SK-N-MC (cell line): ENCODE results near the gene FETUB.

Source experiments
- DNase-seq: peaks from one replicate; pipeline ENCODE4 v3.0.0-alpha.2; 2011; ENCODE audit warnings: low read depth, low spot score
- H3K27ac ChIP-seq: fragments of 200-600 bp; sonication (generic); 2 replicates; pipeline ENCODE4 v1.5.1; 2016; ENCODE audit warnings: mixed run types
- H3K36me3 ChIP-seq: fragments of 200-600 bp; sonication (generic); 2 replicates; pipeline ENCODE4 v1.6.1; 2017; ENCODE audit warnings: antibody characterized with exemption, low read length, mixed read lengths; ENCODE audit not compliant: insufficient read depth
- H3K4me3 ChIP-seq: fragments of 200-600 bp; sonication (generic); 2 replicates; pipeline ENCODE4 v1.5.1; 2016
- H3K9ac ChIP-seq: fragments of 200-600 bp; sonication (generic); 2 replicates; pipeline ENCODE4 v1.8.0; 2017; ENCODE audit warnings: mixed run types, mixed read lengths; ENCODE audit not compliant: insufficient read length
- H3K9me3 ChIP-seq: fragments of 200-600 bp; sonication (generic); 2 replicates; pipeline ENCODE4 v1.6.1; 2017; ENCODE audit warnings: low read depth, mild to moderate bottlenecking, antibody characterized with exemption, low read length, moderate library complexity, mixed read lengths
- EZH2 ChIP-seq: fragments of 200-600 bp; sonication (generic); IDR thresholded peaks from one replicate; pipeline ENCODE4 v1.6.1; 2017; ENCODE audit warnings: antibody characterized with exemption
- FOXP2 ChIP-seq: optimal IDR thresholded peaks from 2 replicates; pipeline ENCODE3; 2011; ENCODE audit warnings: mild to moderate bottlenecking, moderate library complexity; ENCODE audit not compliant: insufficient read depth; ENCODE audit errors: extremely low read length, control extremely low read depth
- POLR2AphosphoS5 ChIP-seq: IDR thresholded peaks from 2 replicates; pipeline ENCODE4 v1.6.1; 2012; ENCODE audit warnings: mild to moderate bottlenecking, low read depth, low read length, borderline replicate concordance

The FETUB gene

GRCh38 chr3:186617036-186617946, 22.9 kb upstream of the FETUB start:
- H3K27ac ChIP-seq = no peak overlapping the region
- H3K9ac ChIP-seq = no peak overlapping the region
- TF ChIP-seq EZH2 = no peak
- TF ChIP-seq FOXP2 = peak; percentile 5
- peak; percentile 54; the same call in 1 of the 2 replicates for TF ChIP-seq POLR2AphosphoS5
- no peaks in the 10 kb centered on the region for H3K9me3 ChIP-seq
- DNase-seq = peak; percentile 100
- peak overlapping the region; percentile 70 for H3K4me3 ChIP-seq
- no peaks in the 10 kb centered on the region for H3K36me3 ChIP-seq

- Histone ChIP-seq H3K9ac (no peak overlapping the region), H3K9me3 (no peaks in the 10 kb centered on the region), H3K27ac (no peak overlapping the region), H3K4me3 (no peak overlapping the region), H3K36me3 (no peaks in the 10 kb centered on the region)
- DNase-seq = no peak
- no peak for TF ChIP-seq EZH2
- TF ChIP-seq POLR2AphosphoS5 = no peak
- no peak for TF ChIP-seq FOXP2
Measured at GRCh38 chr3:186618318-186618938, 21.8 kb upstream of the FETUB start.

GRCh38 chr3:186619787-186620212, 20.4 kb upstream of the FETUB start:
- DNase-seq = no peak
- TF ChIP-seq POLR2AphosphoS5 = no peak
- TF ChIP-seq FOXP2 = no peak
- no peak for TF ChIP-seq EZH2
- Histone ChIP-seq H3K9ac (no peak overlapping the region), H3K4me3 (no peak overlapping the region), H3K9me3 (no peaks in the 10 kb centered on the region), H3K27ac (no peak overlapping the region), H3K36me3 (no peaks in the 10 kb centered on the region)

GRCh38 chr3:186620213-186621092, 19.7 kb upstream of the FETUB start:
- Histone ChIP-seq H3K36me3 (no peaks in the 10 kb centered on the region), H3K4me3 (no peak overlapping the region), H3K9ac (no peak overlapping the region), H3K9me3 (no peaks in the 10 kb centered on the region), H3K27ac (no peak overlapping the region)
- DNase-seq = no peak
- TF ChIP-seq FOXP2 = no peak
- TF ChIP-seq POLR2AphosphoS5 = no peak
- TF ChIP-seq EZH2 = no peak

GRCh38 chr3:186621894-186622650, 18.1 kb upstream of the FETUB start:
- Histone ChIP-seq H3K9me3 (no peaks in the 10 kb centered on the region), H3K9ac (no peak overlapping the region), H3K27ac (no peak overlapping the region), H3K36me3 (no peaks in the 10 kb centered on the region), H3K4me3 (no peak overlapping the region)
- no peak for DNase-seq
- TF ChIP-seq POLR2AphosphoS5 (no peak), FOXP2 (no peak), EZH2 (no peak)

- Histone ChIP-seq H3K9me3 (no peaks in the 10 kb centered on the region), H3K9ac (no peak overlapping the region), H3K4me3 (no peak overlapping the region), H3K27ac (no peak overlapping the region), H3K36me3 (no peaks in the 10 kb centered on the region)
- TF ChIP-seq POLR2AphosphoS5 (no peak), EZH2 (no peak), FOXP2 (no peak)
- no peak for DNase-seq
Measured at GRCh38 chr3:186622651-186623310, 17.4 kb upstream of the FETUB start.

- no peaks in the 10 kb centered on the region for H3K36me3 ChIP-seq
- H3K4me3 ChIP-seq = no peak overlapping the region
- no peak overlapping the region for H3K27ac ChIP-seq
- no peaks in the 10 kb centered on the region for H3K9me3 ChIP-seq
- DNase-seq = no peak
- TF ChIP-seq FOXP2 (no peak), EZH2 (no peak), POLR2AphosphoS5 (no peak)
- H3K9ac ChIP-seq = no peak overlapping the region
Measured at GRCh38 chr3:186624598-186624997, 15.6 kb upstream of the FETUB start.
